H9 (cell line): ENCODE results near the gene C9. TPM values are rescaled to one million over a fixed set of nuclear protein-coding genes. Genes with fewer than 3 reads are reported as not detected.
"Not testable (repeated sequence)": the region's sequence is repeated elsewhere in the genome, so short reads cannot be mapped to it uniquely, and the experiment has no call there.

ENCODE experiments used
- DNase-seq: peaks from one replicate; pipeline ENCODE4 v3.0.0-alpha.2; 2017
- H2AFZ ChIP-seq: one replicate; pipeline ENCODE4 v1.6.1; 2013; ENCODE audit warnings: mild to moderate bottlenecking, low read length, control low read depth, moderate library complexity
- H2AK5ac ChIP-seq: 2 replicates; pipeline ENCODE4 v1.6.1; 2013; ENCODE audit warnings: low read length, control low read depth, mixed read lengths; ENCODE audit not compliant: insufficient read length
- H2BK120ac ChIP-seq: one replicate; pipeline ENCODE4 v1.6.1; 2013; ENCODE audit warnings: low read depth, mild to moderate bottlenecking, low read length, control low read depth, inconsistent platforms; ENCODE audit not compliant: poor library complexity, severe bottlenecking
- H2BK12ac ChIP-seq: 2 replicates; pipeline ENCODE4 v1.6.1; 2013; ENCODE audit warnings: low read length, control low read depth, mixed read lengths, low read depth; ENCODE audit not compliant: insufficient read length
- H2BK15ac ChIP-seq: 2 replicates; pipeline ENCODE4 v1.6.1; 2013; ENCODE audit warnings: low read depth, low read length, control low read depth
- H2BK20ac ChIP-seq: one replicate; pipeline ENCODE4 v1.6.1; 2013; ENCODE audit warnings: low read depth, mild to moderate bottlenecking, low read length, control low read depth, inconsistent platforms; ENCODE audit not compliant: poor library complexity, severe bottlenecking
- H2BK5ac ChIP-seq: 2 replicates; pipeline ENCODE4 v1.6.1; 2013; ENCODE audit warnings: low read length, control low read depth, mixed read lengths; ENCODE audit not compliant: insufficient read length
- H3K14ac ChIP-seq: 2 replicates; pipeline ENCODE4 v1.6.1; 2013; ENCODE audit warnings: low read length, control low read depth; ENCODE audit not compliant: insufficient read depth
- H3K18ac ChIP-seq: 2 replicates; pipeline ENCODE4 v1.6.1; 2013; ENCODE audit warnings: low read depth, mild to moderate bottlenecking, mixed read lengths, low read length, control low read depth; ENCODE audit not compliant: insufficient read length
- H3K23ac ChIP-seq: 2 replicates; pipeline ENCODE4 v1.6.1; 2013; ENCODE audit warnings: low read length, control low read depth, mixed read lengths, low read depth; ENCODE audit not compliant: insufficient read length
- H3K23me2 ChIP-seq: 2 replicates; pipeline ENCODE4 v1.6.1; 2013; ENCODE audit warnings: low read depth, mild to moderate bottlenecking, mixed read lengths, low read length, control low read depth; ENCODE audit not compliant: insufficient read length, poor library complexity, severe bottlenecking
- H3K27ac ChIP-seq: 2 replicates; pipeline ENCODE4 v1.5.1; 2013; ENCODE audit warnings: low read length, control low read depth, mixed read lengths, low read depth; ENCODE audit not compliant: insufficient read length
- H3K27me3 ChIP-seq: 2 replicates; pipeline ENCODE4 v1.6.1; 2013; ENCODE audit warnings: low read length, control low read depth, inconsistent platforms; ENCODE audit not compliant: insufficient read depth
- H3K4ac ChIP-seq: 2 replicates; pipeline ENCODE4 v1.6.1; 2013; ENCODE audit warnings: low read depth, mild to moderate bottlenecking, control low read depth, inconsistent platforms, low read length, moderate library complexity
- H3K4me1 ChIP-seq: 2 replicates; pipeline ENCODE4 v1.6.1; 2013; ENCODE audit warnings: low read length, control low read depth, inconsistent platforms; ENCODE audit not compliant: insufficient read depth
- H3K4me2 ChIP-seq: 2 replicates; pipeline ENCODE4 v1.6.1; 2013; ENCODE audit warnings: low read length, control low read depth, mixed read lengths; ENCODE audit not compliant: insufficient read length, insufficient read depth
- H3K56ac ChIP-seq: 2 replicates; pipeline ENCODE4 v1.6.1; 2013; ENCODE audit warnings: low read depth, mild to moderate bottlenecking, mixed read lengths, low read length, control low read depth; ENCODE audit not compliant: insufficient read length
- H3K79me1 ChIP-seq: 2 replicates; pipeline ENCODE4 v1.6.1; 2013; ENCODE audit warnings: low read depth, mild to moderate bottlenecking, moderate library complexity, low read length, control low read depth, inconsistent platforms; ENCODE audit not compliant: insufficient read depth, poor library complexity, severe bottlenecking
- H3K79me2 ChIP-seq: 2 replicates; pipeline ENCODE4 v1.6.1; 2013; ENCODE audit warnings: low read length, control low read depth, inconsistent platforms; ENCODE audit not compliant: insufficient read depth
- H3K9ac ChIP-seq: 2 replicates; pipeline ENCODE4 v1.6.1; 2013; ENCODE audit warnings: low read length, control low read depth, mixed read lengths; ENCODE audit not compliant: insufficient read length; ENCODE audit errors: extremely low read depth
- H3K9me3 ChIP-seq: one replicate; pipeline ENCODE4 v1.6.1; 2013; ENCODE audit warnings: low read depth, low read length, inconsistent platforms; ENCODE audit not compliant: control insufficient read depth
- H3T11ph ChIP-seq: one replicate; pipeline ENCODE4 v1.6.1; 2013; ENCODE audit warnings: mild to moderate bottlenecking, low read length, control low read depth, inconsistent platforms
- H4K20me1 ChIP-seq: one replicate; pipeline ENCODE4 v1.6.1; 2013; ENCODE audit not compliant: control insufficient read depth, insufficient read length, insufficient read depth
- H4K5ac ChIP-seq: 2 replicates; pipeline ENCODE4 v1.6.1; 2013; ENCODE audit warnings: low read depth, mild to moderate bottlenecking, mixed read lengths, low read length, control low read depth; ENCODE audit not compliant: insufficient read length
- H4K8ac ChIP-seq: replicated peaks from 2 replicates; pipeline ENCODE4 v1.6.1; 2013; ENCODE audit warnings: low read length, control low read depth, mixed read lengths, low read depth; ENCODE audit not compliant: insufficient read length
- H4K91ac ChIP-seq: 2 replicates; pipeline ENCODE4 v1.6.1; 2013; ENCODE audit warnings: low read depth, mild to moderate bottlenecking, moderate library complexity, mixed read lengths, low read length, control low read depth; ENCODE audit not compliant: insufficient read length
- H3K27ac Mint-ChIP-seq, 3 experiments: 2 replicates in 2 of 3; 3 replicates in 1 of 3; pipeline ENCODE4 v1.8.0; 2020 to 2021; ENCODE audit warnings: mixed read lengths in 3 of 3, mild to moderate bottlenecking in 1 of 3, moderate library complexity in 1 of 3
- H3K27me3 Mint-ChIP-seq: 2 replicates; pipeline ENCODE4 v1.8.0; 2021; ENCODE audit warnings: low read depth, mild to moderate bottlenecking, moderate library complexity, mixed read lengths
- H3K36me3 Mint-ChIP-seq, 3 experiments: 2 replicates in 2 of 3; 3 replicates in 1 of 3; pipeline ENCODE4 v1.8.0; 2020 to 2021; ENCODE audit warnings: low read depth in 3 of 3, mixed read lengths in 3 of 3; ENCODE audit not compliant: insufficient read depth in 1 of 3
- H3K4me1 Mint-ChIP-seq, 2 experiments: 2 replicates each; pipeline ENCODE4 v1.8.0; 2020; ENCODE audit warnings: mixed read lengths in 2 of 2
- H3K4me3 Mint-ChIP-seq, 2 experiments: 2 replicates in 1 of 2; 3 replicates in 1 of 2; pipeline ENCODE4 v1.8.0; 2020 to 2021; ENCODE audit warnings: mild to moderate bottlenecking in 2 of 2, mixed read lengths in 2 of 2, moderate library complexity in 1 of 2
- H3K9me3 Mint-ChIP-seq, 2 experiments: 2 replicates in 1 of 2; 3 replicates in 1 of 2; pipeline ENCODE4 v1.8.0; 2020; ENCODE audit warnings: mild to moderate bottlenecking in 2 of 2, mixed read lengths in 2 of 2, moderate library complexity in 1 of 2
- WGBS: extraction: QIAGEN DNeasy Blood & Tissue Kit; methylation state at CpG from one replicate; pipeline ENCODE4 v1.1.7; 2013; ENCODE audit warnings: missing lambda C conversion rate, low lambda C conversion rate, mixed read lengths; ENCODE audit not compliant: insufficient read length; ENCODE audit errors: extremely low coverage; 5-methylcytosine and 5-hydroxymethylcytosine counted together
- total RNA-seq: library from RNA; stranded (reverse); gene quantifications from 2 replicates; pipeline ENCODE4 v1.2.1, GENCODE V29; 2021
- TF ChIP-seq, protein P1 (sequence below): fragments of 200-600 bp; sonication (generic); conservative IDR thresholded peaks from 3 replicates; pipeline ENCODE4 v1.8.0; 2021; ENCODE audit warnings: antibody characterized with exemption, mild to moderate bottlenecking

The C9 gene
- total RNA-seq, 1 experiment from 2014 or later = not detected

DNA sequence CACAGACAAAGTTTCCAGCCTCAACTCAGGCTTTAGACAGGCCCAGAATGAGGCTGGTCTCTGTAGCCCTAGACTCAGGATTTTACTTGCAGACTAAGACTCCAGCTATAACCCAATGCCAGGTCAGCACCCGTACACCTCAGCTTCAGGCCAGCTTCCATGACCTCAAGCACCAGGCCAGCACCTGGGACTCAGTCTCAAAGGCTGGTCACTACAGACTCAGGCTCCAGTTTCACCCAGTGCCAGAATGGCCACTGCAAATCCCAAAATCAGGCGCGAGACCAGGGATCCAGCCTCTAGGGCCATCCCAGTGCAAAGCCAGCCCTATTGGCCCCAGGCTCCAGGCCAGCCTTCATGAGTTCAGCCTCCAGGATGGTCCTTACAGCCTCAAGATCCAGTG, 44.9 kb downstream of the C9 start:
- Histone ChIP-seq H4K8ac (no peak overlapping the region), H2AFZ (no peak overlapping the region), H3K23me2 (no peaks in the 10 kb centered on the region), H3K56ac (no peak overlapping the region), H3K79me2 (no peaks in the 10 kb centered on the region), H2BK15ac (no peak overlapping the region), H3K79me1 (no peaks in the 10 kb centered on the region), H3T11ph (no peak overlapping the region), H3K4me1 (no peaks in the 10 kb centered on the region), H2BK12ac (no peak overlapping the region), H3K27ac (no peak overlapping the region), H2BK120ac (no peak overlapping the region), H2BK5ac (no peak overlapping the region), H3K14ac (no peak overlapping the region), H3K23ac (no peak overlapping the region), H2BK20ac (no peak overlapping the region), H4K20me1 (no peaks in the 10 kb centered on the region), H3K27me3 (no peaks in the 10 kb centered on the region), H3K4ac (no peak overlapping the region), H3K9ac (no peak overlapping the region), H4K5ac (no peak overlapping the region), H3K18ac (no peak overlapping the region), H3K9me3 (no peaks in the 10 kb centered on the region), H2AK5ac (no peak overlapping the region), H3K4me2 (no peak overlapping the region), H4K91ac (no peak overlapping the region)
- Mint-ChIP-seq H3K36me3 (no peaks in the 10 kb centered on the region; a peak in 1 of 7 replicates), H3K27ac (no peak overlapping the region; a peak in 2 of 7 replicates), H3K9me3 (peaks cover 0 to 3% of the 10 kb centered on the region in 2 experiments; a peak in 2 of 5 replicates), H3K4me3 (no peak overlapping the region), H3K27me3 (no peaks in the 10 kb centered on the region; the same call in 1 of the 2 replicates), H3K4me1 (no peaks in the 10 kb centered on the region)
- WGBS = no CpG with 5 or more reads among the region's 3 CpGs
- DNase-seq = no peak
- TF ChIP-seq, protein P1, sequence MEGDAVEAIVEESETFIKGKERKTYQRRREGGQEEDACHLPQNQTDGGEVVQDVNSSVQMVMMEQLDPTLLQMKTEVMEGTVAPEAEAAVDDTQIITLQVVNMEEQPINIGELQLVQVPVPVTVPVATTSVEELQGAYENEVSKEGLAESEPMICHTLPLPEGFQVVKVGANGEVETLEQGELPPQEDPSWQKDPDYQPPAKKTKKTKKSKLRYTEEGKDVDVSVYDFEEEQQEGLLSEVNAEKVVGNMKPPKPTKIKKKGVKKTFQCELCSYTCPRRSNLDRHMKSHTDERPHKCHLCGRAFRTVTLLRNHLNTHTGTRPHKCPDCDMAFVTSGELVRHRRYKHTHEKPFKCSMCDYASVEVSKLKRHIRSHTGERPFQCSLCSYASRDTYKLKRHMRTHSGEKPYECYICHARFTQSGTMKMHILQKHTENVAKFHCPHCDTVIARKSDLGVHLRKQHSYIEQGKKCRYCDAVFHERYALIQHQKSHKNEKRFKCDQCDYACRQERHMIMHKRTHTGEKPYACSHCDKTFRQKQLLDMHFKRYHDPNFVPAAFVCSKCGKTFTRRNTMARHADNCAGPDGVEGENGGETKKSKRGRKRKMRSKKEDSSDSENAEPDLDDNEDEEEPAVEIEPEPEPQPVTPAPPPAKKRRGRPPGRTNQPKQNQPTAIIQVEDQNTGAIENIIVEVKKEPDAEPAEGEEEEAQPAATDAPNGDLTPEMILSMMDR = no peak

DNA sequence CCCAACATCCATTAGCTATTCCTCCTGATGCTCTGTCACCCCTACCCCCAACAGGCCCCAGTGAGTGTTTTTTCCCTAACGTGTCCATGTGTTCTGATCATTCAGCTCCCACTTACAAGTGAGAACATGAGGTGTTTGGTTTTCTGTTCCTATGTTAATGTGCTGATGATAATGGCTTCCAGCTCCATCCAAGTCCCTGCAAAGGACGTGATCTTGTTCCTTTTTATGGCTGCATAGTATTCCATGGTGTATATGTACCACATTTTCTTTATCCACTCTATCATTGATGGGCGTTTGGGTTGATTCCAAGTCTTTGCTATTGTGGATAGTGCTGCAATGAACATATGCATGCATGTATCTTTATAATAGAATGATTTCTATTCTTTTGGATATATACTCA, 47.8 kb downstream of the C9 start:
- no CpG with 5 or more reads among the region's 3 CpGs for WGBS
- not testable (repeated sequence) for H2BK120ac ChIP-seq, H3K56ac ChIP-seq, H2BK12ac ChIP-seq, H3K27ac Mint-ChIP-seq, H2BK5ac ChIP-seq, H3T11ph ChIP-seq, H3K4me2 ChIP-seq, H3K18ac ChIP-seq, H3K79me1 ChIP-seq, H3K9me3 ChIP-seq, H3K4ac ChIP-seq, H3K14ac ChIP-seq, H4K5ac ChIP-seq, H2AFZ ChIP-seq, H4K8ac ChIP-seq, H2AK5ac ChIP-seq, H2BK20ac ChIP-seq, H3K23ac ChIP-seq, H3K9ac ChIP-seq, H2BK15ac ChIP-seq, H3K27me3 ChIP-seq, H3K27ac ChIP-seq, H3K36me3 Mint-ChIP-seq, H3K79me2 ChIP-seq, DNase-seq, H4K20me1 ChIP-seq, H4K91ac ChIP-seq, H3K4me3 Mint-ChIP-seq, H3K4me1 Mint-ChIP-seq, H3K23me2 ChIP-seq, H3K9me3 Mint-ChIP-seq, H3K4me1 ChIP-seq, H3K27me3 Mint-ChIP-seq
